Hindlimb muscle (tissue), 1 donor: ENCODE data around the gene PLPP1. TPM values are rescaled to one million over a fixed set of nuclear protein-coding genes. Genes with fewer than 3 reads are reported as not detected.
"Not testable (repeated sequence)": the region's sequence is repeated elsewhere in the genome, so short reads cannot be mapped to it uniquely, and the experiment has no call there.

Experiments used
- DNase-seq: peaks from one replicate; pipeline ENCODE4 v3.0.0-alpha.2; 2013
- polyA plus RNA-seq: library from polyadenylated mRNA; unstranded; fragments of 120-200 nt; gene quantifications from one replicate; pipeline ENCODE4 v1.2.1, GENCODE V29; 2013; ENCODE audit not compliant: insufficient read length

Gene PLPP1
- polyA plus RNA-seq, 1 donor = 62.9 TPM

DNA sequence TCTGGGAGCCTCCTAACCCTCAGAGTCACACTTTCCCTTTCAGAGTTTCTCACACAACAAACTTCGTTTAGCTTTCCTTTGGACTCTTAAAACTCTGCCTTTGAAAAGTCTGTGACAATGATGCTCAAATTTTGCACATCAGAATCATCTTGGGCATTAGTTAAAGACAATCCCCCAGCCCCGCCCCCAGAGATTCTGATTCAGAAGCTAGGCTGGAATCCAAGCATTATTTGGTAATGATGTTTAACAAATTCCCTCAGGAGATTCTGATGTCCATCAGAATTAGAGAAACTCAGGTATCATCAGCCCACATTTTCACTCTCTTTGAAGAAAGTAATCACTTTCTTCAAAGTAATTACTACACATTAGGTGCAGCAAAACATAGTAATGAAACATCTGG is 9.6 kb upstream of the PLPP1 start:
- DNase-seq = no peak

DNA sequence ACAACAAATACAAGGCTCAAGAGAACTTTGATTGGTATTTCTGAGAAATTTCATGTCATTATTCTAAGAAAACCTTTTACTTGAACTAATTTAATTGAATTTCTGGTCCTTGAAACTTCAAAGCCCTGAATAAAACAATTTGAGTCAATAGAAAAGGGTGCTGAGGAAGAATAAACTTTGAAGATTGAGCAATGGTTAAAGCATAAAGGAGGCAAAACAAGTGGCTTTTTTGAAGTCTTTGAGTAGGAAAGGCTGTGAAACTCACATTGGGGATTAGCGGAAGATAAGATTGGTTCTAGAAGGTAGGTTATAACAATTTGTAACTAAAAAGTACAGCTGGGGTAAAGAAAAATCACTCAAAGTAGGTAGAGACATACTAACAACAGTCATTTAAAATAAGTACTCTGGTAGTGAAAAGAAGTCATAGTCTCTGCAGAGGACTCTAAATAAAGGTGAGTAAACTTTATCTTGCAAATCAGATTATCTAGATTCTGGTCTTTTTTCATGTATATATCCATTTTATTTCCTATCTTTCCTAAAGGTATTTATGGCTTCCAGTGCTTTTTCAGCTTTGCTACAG is 6.4 kb upstream of the PLPP1 start:
- DNase-seq = no peak

DNA sequence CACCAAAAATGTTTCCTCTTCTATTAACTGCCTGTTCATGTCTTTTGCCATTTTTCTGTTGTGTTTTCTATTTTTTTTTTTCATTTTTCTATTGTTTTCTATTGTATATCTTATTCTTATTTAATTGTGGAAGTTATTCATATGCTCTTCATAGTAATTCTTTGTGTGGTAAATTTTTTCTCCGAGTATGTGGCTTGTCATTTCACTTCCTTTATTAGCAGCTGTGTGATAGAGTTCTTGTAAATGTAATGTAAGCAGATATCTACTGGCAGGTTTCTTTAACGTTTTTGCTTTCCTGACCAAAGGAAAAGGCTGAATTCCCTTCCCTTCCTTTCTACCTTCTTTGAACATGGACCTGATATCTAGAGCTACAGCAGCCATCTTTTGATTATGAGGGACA is 5.8 kb upstream of the PLPP1 start:
- no peak for DNase-seq

DNA sequence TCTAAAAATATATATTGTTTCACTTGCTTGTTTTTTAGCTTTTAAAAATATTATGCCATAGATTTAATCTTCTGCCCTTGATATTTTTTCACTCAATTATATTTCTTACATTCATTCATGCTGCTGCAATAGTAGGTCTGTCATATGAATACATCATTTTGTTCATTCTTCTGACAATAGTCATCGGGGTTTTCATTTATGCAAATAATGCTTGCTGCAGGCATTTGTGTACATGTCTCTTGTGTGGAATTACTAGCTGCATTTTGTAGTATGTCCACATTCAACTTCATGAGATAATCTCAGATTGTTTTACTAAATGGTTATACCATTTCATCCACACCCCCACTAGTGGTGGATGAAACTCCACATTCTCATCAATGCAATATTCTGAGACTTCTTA is 5.3 kb upstream of the PLPP1 start:
- no peak for DNase-seq

DNA sequence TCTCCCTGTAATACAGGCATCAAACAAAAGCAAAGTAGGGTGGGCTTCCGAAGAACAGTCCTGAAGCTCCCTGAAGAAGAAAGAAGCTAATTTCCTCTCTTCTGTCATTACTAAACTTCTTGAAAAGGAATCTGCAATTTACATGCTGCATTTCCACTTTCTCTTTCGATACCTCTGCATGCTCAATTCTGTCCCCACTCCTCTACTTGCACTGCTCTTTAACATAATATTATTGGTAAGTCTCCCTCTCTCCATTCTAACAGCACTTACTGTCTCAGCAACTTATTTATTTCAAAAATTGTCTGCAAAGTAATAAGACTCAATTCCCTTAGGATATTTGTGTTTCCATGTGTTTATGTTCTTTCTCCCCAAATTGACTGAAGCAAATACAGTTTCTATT is 3.9 kb upstream of the PLPP1 start:
- DNase-seq = no peak

DNA sequence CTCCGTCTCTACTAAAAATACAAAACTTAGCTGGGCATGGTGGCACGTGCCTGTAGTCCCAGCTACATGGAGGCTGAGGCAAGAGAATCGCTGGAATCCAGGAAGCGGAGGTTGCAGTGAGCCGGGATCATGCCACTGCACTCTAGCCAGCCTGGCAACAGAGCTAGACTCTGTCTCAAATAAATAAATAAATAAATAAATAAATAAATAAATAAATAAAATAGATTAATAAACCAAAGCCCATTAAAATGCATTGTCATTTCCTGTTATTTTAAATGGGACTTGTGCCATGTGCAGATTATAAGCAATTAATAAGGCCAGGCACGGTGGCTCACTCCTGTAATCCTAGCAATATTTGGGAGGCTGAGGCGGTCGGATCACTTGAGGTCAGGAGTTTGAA is 2.6 kb upstream of the PLPP1 start:
- not testable (repeated sequence) for DNase-seq

DNA sequence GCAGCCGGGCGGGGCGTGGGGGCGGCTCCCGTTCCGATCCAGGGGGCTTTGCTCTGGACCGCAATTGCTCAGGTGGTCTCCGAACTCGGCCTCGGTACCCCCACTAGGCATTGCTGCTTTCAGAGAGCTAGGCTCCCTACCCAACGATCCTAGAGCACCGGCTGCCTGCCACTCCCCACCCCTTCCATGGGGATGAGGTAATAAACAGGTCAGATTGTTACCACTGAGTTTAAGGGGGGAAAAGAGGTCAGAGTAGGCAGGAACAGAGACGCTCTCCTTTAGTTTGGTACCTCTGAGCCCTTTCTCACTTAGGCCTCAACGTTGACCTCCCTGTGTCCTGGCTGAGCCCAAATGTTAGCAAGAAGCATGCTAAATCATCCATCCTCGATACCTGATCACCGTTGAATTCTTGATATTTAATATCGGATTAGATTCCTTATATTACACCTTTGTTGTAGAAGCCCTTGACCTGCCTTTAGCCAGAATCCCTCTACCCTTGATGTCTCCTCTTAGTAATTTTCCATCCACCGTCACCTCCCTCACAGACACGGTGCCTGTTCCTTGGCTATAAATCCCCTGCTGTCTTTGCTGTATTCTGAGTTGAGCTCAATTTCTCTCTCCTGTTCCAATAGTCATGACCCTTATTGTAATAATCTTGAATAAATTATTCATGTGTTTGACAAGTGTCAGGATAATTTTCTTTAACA is 588 bp upstream of the PLPP1 start:
- DNase-seq = no peak

DNA sequence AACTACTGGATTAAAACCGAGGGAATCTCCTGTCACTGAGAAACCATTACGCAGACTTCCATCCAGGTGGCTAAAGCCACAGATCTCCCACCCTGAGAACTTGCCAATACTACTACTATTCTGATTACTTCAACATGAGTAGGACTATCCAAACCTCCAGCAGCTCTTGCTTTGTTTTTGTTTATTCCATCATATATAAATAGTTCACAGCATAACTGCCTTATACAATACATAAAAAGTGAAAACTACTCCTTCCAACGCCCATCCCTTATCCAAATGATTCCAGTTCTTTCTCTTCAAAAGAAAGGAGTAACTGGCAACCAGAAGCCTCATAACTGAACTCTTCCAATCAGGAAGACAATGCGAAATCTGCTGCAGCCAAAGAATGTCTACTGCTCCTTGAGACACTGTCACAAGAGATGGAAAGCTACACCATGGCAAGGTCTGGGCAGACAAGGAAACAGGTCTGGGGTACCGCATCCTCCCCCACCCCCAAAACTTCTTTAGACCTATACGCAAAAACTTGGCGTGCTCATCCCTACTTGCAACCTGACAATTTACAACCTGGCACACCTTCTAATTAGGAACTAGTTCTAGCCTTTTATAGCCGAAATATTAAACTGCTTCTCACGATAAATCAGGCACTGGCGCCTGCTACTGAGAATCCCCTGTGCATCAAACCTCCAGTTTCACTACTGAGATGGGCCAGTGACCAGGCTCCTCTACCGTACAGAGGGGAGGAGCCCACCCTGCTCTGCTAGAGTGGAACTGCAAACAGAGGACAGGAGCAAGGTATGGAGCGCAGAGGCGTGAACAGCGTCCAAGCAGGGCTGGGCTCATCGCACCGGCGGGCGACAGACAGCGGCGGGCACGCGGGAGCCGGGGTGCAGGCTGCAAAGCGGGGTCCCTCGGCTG is 986 bp downstream of the PLPP1 start:
- peak; percentile 66 for DNase-seq

DNA sequence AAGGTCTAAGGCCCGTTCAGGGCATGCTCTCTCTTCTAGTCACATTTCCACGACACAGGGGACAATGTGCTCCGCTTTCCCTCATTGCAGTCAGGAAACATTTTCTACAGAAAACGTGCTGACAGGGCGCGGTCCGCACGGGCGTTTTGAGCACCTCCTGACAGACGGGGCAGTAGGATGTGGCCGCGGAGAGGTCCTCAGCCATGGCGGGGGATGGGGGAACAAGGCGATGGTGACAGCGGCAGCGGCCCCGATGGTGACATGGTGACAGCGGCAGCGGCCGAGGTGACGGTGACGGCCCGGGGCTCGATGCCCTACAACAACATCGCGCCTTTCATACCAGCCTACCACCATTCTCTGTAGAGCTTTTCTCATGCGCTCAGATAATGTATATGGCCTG is 4.1 kb downstream of the PLPP1 start:
- no peak for DNase-seq

DNA sequence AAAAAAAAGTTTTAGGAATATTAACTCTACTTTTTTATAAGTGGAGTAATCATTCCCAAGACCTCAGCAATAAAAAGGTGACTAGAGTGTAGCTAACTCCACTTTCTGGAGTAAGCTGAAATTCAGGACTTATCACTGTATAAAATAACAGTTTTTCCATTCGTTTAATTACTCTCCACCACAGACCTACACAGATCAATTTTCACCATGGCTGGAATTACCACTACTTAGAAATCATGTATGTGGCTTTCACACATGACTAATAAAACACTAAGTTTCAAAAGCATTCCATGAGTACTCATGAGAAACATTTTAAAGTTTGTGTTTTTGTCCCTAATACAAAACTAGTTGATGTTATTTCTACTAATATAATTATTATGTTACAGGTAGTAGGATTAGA is 9.9 kb downstream of the PLPP1 start:
- no peak for DNase-seq

DNA sequence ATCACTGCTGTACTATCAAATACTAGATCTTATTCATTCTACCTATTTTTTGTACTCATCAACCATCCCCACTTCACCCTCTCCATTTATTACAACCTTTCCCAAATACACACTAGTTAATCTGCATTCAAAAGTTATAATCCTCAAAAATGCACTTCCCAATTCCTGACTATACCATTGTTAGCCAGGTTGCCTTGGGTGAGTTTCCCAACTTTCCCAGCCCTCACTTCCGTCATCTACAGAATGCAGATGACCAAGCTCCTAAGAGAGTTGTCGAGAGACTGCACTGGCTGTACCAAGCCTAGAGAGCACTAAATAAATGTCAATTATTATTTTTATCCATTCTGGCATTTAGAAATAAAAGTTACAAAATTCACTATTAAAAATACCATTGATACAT is 11.5 kb downstream of the PLPP1 start:
- DNase-seq = no peak

DNA sequence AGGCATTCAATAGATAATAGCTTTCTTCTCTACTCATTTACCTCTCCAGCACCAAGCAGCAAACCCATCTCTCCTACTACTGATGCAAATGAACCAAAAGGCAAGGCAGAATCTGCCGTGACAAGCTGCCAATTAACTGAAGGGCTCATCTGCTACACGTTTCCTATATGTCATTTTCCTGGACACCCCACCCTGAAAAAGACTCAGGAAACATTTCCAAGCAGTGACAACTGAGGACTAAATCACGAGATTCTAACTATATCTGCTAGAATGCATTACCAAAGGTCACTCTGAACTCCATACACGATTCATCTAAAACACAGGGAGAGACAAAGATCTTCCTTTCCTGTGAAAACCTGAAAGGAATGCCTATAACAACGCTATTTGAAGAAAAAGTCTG is 12.9 kb downstream of the PLPP1 start:
- no peak for DNase-seq

DNA sequence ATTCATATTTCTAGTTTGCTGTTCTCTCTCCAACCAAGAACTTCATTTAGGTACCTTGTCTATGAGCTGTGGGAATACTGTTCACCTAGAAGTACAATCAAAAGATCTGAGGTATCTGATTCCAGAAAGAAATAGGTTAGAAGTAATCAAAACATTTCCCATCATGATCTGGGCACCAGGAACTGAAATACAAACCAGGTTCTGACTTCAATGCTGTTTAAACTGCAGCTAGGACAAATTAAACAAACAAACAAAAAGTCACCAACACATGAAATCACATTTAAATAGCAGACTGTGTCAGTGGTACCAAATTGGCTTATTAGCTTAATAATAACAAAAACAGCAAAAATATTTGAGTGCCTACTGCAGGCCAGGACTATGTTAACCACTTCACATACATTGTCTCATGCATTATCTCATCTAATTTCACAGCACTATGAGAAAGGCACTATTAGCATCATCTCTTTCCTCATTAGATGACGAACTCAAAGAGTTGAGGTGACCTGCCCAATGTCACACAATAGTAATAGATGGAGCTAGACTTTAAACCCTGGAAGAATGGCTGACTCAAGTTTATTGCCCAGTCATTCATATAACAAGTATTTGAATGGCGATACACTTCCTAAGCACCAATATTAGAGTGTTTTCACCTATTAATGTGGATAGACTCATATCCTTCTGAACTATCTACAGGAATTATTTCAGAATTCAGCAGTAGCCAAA is 14.5 kb downstream of the PLPP1 start:
- DNase-seq = no peak

DNA sequence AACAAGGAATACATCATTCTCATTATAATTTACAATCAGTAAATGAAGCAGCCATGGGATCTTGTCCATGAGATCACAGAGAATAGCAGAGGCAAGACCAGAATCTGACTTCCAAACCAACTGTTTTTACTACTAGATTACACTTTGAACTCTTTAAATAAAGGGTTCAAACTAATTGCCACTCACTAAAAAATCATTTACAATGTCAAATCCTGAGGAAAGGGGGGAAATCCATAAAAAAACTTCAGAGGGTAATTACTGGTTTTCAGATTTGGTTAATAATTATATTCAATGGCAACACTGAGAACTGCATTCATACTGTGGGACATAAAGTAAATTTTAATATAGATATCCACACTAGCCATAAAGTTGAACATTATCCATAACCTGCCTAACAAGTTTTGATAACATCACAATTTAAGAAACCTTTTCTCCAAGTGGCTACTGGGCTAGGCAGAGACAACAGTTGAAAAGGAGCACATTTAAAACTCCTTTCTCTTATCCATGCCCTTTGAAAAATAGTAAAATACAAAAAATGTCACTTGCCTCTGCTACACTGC is 15.9 kb downstream of the PLPP1 start:
- DNase-seq = no peak

DNA sequence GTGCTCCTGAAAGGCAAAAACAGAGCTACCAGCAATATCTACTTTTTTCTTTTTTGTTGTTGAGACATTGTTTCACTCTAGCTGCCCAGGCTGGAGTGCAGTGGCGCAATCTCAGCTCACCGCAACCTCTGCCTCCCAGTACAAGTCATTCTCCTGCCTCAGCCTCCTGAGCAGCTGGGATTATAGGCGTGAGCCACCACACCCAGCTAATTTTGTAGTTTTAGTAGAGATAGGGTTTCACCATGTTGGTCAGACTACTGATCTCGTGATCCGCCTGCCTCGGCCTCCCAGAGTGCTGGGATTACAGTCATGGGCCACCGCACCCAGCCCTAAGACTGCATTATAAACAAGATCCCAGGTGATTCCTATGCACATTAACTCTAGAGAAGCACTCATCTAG is 17.0 kb downstream of the PLPP1 start:
- no peak for DNase-seq

DNA sequence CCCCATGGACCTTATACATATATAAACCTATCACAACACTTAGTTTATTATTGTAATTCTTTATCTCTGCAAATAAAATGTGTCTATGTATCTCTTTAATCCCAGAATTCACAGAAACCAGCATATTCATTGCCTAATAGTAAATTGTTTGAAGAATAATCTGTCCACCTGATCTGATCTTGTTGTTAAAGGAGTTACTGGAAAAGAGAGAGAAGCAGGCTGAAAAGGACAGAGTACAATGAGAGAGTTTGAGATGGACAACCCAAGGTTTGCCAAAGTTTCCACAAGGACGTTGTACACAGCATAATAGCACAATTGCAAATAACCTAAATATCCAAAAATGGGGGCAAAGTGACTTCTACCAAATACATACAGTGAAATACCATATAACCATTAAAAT is 23.8 kb downstream of the PLPP1 start:
- no peak for DNase-seq

DNA sequence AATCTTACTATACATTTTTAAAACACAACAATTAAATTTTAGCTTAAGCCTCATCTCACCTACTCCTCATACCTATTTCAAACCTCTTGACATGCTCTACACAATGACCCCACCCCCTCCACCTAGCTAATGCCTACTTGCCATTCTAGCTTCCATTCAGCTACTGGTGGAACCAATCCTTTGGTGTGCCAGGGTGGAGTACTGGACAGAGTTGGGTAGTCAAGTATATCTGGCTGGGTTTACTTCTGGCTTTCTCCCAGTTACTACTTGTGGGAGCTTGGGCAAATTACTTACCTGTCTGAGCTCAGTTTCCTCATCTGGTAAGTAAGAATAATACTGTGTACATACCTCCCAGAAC is 24.3 kb downstream of the PLPP1 start:
- no peak for DNase-seq

DNA sequence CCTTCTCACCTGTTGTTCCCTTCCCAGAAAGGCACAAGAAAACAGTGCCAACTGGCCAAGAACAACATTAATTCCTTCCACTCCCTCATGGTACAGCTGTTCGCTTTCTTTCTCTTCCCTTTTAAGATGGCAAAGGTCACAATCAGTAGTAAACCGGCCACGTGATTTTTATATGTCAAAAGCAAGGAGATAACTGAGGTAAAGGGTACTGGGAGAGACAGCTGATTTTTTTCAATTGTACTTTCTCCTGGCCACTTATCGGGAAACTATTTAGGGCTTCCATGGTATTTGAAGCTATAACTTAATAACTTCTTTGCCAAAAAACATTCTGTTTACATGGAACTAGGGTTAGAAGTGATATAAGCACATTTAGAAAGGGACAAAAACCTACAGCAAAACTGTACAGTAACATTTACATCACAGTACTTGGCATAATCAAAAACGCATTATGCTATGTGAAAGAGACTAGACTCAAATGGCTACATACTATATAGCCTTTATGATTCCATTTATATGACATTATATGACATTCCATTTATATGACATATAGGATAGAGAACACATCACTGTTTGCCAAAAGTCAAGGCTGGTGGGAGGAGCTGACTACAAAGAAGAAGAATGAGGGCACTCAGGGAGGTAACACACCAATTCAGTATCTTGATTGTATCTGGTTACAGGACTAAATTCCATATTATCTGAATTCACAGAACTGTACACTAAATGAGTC is 24.8 kb downstream of the PLPP1 start:
- no peak for DNase-seq

DNA sequence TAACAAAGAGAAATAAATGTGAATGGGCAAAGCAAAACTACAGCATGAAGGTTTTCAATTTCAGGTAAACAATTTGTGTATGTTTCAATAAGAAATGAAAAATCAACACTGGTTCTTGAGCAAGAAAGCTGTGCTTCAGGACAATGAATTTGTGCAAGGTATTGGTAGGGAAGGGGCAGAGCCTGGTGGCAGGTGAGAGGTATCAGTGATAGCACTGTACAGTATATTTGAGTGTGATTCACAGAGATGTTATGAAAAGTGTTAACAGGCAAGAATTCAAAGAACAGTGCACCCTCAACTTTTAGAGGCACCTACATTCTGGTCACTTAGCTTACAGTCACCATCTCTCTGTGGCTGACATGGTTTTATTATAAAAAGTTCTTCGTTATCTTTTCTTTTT is 25.7 kb downstream of the PLPP1 start:
- no peak for DNase-seq

DNA sequence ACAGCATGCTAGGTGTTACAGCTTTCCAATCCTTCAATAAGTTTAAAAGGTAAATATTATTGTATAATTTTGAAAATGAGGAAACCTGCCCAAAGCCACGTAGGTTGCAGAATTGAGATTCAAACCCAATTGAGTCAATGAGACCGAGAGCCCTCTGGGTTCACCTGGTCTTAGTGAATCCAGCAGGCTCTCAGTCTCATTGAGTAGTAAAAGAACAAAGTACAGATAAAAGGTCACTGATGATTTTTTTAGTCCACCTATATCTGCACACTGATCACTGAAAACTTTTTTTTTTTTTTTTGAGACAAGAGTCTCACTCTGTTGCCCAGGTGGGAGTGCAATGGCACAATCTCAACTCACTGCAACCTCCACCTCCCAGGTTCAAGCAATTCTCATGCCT is 27.2 kb downstream of the PLPP1 start:
- DNase-seq = no peak

DNA sequence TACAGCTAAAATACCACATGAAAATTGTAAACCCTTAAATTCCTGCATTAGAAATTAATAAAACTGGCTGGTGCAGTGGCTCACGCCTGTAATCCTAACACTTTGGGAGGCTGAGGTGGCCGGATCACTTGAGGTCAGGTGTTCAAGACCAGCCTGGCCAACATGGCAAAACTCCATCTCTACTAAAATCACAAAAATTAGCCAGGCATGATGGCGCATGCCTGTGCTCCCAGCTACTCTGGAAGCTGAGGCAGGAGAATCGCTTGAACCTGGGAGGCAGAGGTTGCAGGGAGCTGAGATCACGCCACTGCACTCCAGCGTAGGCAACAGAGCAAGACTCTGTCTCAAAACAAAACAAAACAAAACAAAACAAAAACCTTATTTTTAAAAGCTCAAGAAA is 29.1 kb downstream of the PLPP1 start:
- not testable (repeated sequence) for DNase-seq

DNA sequence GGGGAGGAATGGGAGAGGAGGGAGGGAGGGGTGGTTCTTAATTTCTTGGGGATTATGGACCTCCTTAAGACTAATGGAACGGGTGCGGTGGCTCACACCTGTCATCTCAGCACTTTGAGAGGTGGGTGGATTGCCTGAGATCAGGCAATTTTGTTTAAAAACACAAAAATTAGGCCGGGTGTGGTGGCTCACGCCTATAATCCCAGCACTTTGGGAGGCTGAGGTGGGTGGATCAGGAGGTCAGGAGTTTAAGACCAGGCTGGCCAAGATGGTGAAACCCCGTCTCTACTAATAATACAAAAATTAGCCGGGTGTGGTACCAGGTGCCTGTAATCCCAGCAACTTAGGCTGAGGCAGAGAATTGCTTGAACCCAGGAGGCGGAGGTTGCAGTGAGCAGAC is 30.8 kb downstream of the PLPP1 start:
- not testable (repeated sequence) for DNase-seq
